SK-N-SH treated with all-trans-retinoic acid at 6 μM for 48 hours (cell line): Measurements from ENCODE around the gene ALK.
A peak's percentile ranks its signal among the peaks of the same experiment; 100 is the strongest.

Experiments used
- ATAC-seq: fragments of 200-7000 bp; cut with Tn5 transposase; 3 replicates; pipeline ENCODE4 v1.9.1; 2020; ENCODE audit warnings: mild to moderate bottlenecking, moderate library complexity
- ARNTL ChIP-seq: fragments of 450-650 bp; formaldehyde crosslinking; IDR thresholded peaks from 2 replicates; pipeline ENCODE4 v1.5.0; 2020; ENCODE audit warnings: low read depth, mild to moderate bottlenecking, moderate library complexity, borderline replicate concordance
- BACH2 ChIP-seq: fragments of 250-450 bp; sonication (Bioruptor Pico); IDR thresholded peaks from 2 replicates; pipeline ENCODE4 v1.9.0; 2021; ENCODE audit warnings: mild to moderate bottlenecking, borderline replicate concordance
- ESRRG ChIP-seq: fragments of 250-450 bp; sonication (Bioruptor Pico); IDR thresholded peaks from 2 replicates; pipeline ENCODE4 v1.6.1; 2021; ENCODE audit warnings: mild to moderate bottlenecking
- GLIS3 ChIP-seq: fragments of 250-450 bp; sonication (Bioruptor Pico); IDR thresholded peaks from 2 replicates; pipeline ENCODE4 v1.5.0; 2020; ENCODE audit warnings: mild to moderate bottlenecking, moderate library complexity
- ISL1 ChIP-seq: fragments of 250-450 bp; sonication (Bioruptor Pico); IDR thresholded peaks from 2 replicates; pipeline ENCODE4 v2.1.2; 2022; ENCODE audit warnings: mild to moderate bottlenecking, moderate library complexity
- OSR1 ChIP-seq: fragments of 250-450 bp; sonication (Bioruptor Pico); IDR thresholded peaks from 2 replicates; pipeline ENCODE4 v1.8.0; 2022; ENCODE audit warnings: moderate library complexity, mild to moderate bottlenecking, inconsistent platforms
- PATZ1 ChIP-seq: fragments of 250-450 bp; sonication (Bioruptor Pico); IDR thresholded peaks from 2 replicates; pipeline ENCODE4 v1.8.0; 2020; ENCODE audit warnings: mild to moderate bottlenecking, moderate library complexity, borderline replicate concordance
- PPARA ChIP-seq: fragments of 250-450 bp; sonication (Bioruptor Pico); IDR thresholded peaks from 2 replicates; pipeline ENCODE4 v1.5.0; 2020; ENCODE audit warnings: mild to moderate bottlenecking, borderline replicate concordance
- RARB ChIP-seq: fragments of 250-450 bp; sonication (Bioruptor Pico); IDR thresholded peaks from 2 replicates; pipeline ENCODE4 v1.8.0; 2021; ENCODE audit warnings: mild to moderate bottlenecking, moderate library complexity
- TCF4 ChIP-seq: fragments of 250-450 bp; sonication (Bioruptor Pico); IDR thresholded peaks from 2 replicates; pipeline ENCODE4 v1.8.0; 2021; ENCODE audit warnings: mild to moderate bottlenecking, moderate library complexity, borderline replicate concordance
- TSHZ2 ChIP-seq: fragments of 250-450 bp; sonication (Bioruptor Pico); IDR thresholded peaks from 2 replicates; pipeline ENCODE4 v1.5.0; 2020; ENCODE audit warnings: mild to moderate bottlenecking, moderate library complexity
- ZC3H10 ChIP-seq: fragments of 250-450 bp; sonication (Bioruptor Pico); IDR thresholded peaks from 2 replicates; pipeline ENCODE4 v1.5.1; 2021; ENCODE audit warnings: mild to moderate bottlenecking, moderate library complexity
- ZFP3 ChIP-seq: fragments of 250-450 bp; sonication (Bioruptor Pico); IDR thresholded peaks from 2 replicates; pipeline ENCODE4 v1.5.0; 2020; ENCODE audit warnings: mild to moderate bottlenecking, moderate library complexity
- ZFP30 ChIP-seq: fragments of 450-650 bp; formaldehyde crosslinking; IDR thresholded peaks from 2 replicates; pipeline ENCODE4 v1.5.0; 2022; ENCODE audit warnings: mild to moderate bottlenecking, moderate library complexity
- ZNF565 ChIP-seq: fragments of 450-650 bp; formaldehyde crosslinking; conservative IDR thresholded peaks from 2 replicates; pipeline ENCODE4 v1.5.0; 2020; ENCODE audit warnings: low read depth, mild to moderate bottlenecking, moderate library complexity
- ZNF70 ChIP-seq: fragments of 450-650 bp; formaldehyde crosslinking; IDR thresholded peaks from 2 replicates; pipeline ENCODE4 v1.5.0; 2020; ENCODE audit warnings: mild to moderate bottlenecking, moderate library complexity
- ZNF8 ChIP-seq: fragments of 450-650 bp; formaldehyde crosslinking; IDR thresholded peaks from 2 replicates; pipeline ENCODE4 v1.5.0; 2020; ENCODE audit warnings: mild to moderate bottlenecking, moderate library complexity
- TF ChIP-seq, protein P1 (sequence below): fragments of 250-450 bp; sonication (Bioruptor Pico); IDR thresholded peaks from 2 replicates; pipeline ENCODE4 v1.8.0; 2021; ENCODE audit warnings: low read depth, mild to moderate bottlenecking, moderate library complexity, borderline replicate concordance
- TF ChIP-seq, protein P2 (sequence below): fragments of 250-450 bp; sonication (Bioruptor Pico); IDR thresholded peaks from 2 replicates; pipeline ENCODE4 v1.5.1; 2020; ENCODE audit warnings: low read depth, mild to moderate bottlenecking, moderate library complexity
- TF ChIP-seq, protein P3 (sequence below): fragments of 250-450 bp; sonication (Bioruptor Pico); IDR thresholded peaks from 2 replicates; pipeline ENCODE4 v1.5.1; 2021; ENCODE audit warnings: mild to moderate bottlenecking, moderate library complexity

ALK gene

GRCh38 chr2:29614295-29614830 is 307.0 kb downstream of the ALK start:
- peak; percentile 10; the same call in 1 of the 3 replicates for ATAC-seq
- TF ChIP-seq PPARA (CRISPR knock-in tag) (no peak), ZNF70 (no peak), BACH2 (CRISPR knock-in tag) (no peak), ISL1 (CRISPR knock-in tag) (no peak), ZC3H10 (CRISPR knock-in tag) (no peak), ARNTL (CRISPR knock-in tag) (no peak), GLIS3 (CRISPR knock-in tag) (no peak), PATZ1 (CRISPR knock-in tag) (no peak), ZFP3 (CRISPR knock-in tag) (no peak), TCF4 (CRISPR knock-in tag) (no peak), RARB (CRISPR knock-in tag) (no peak), OSR1 (no peak), TSHZ2 (CRISPR knock-in tag) (no peak), ZNF565 (CRISPR knock-in tag) (no peak), ZFP30 (CRISPR knock-in tag) (no peak), ZNF8 (CRISPR knock-in tag) (no peak)
- TF ChIP-seq, protein P1, sequence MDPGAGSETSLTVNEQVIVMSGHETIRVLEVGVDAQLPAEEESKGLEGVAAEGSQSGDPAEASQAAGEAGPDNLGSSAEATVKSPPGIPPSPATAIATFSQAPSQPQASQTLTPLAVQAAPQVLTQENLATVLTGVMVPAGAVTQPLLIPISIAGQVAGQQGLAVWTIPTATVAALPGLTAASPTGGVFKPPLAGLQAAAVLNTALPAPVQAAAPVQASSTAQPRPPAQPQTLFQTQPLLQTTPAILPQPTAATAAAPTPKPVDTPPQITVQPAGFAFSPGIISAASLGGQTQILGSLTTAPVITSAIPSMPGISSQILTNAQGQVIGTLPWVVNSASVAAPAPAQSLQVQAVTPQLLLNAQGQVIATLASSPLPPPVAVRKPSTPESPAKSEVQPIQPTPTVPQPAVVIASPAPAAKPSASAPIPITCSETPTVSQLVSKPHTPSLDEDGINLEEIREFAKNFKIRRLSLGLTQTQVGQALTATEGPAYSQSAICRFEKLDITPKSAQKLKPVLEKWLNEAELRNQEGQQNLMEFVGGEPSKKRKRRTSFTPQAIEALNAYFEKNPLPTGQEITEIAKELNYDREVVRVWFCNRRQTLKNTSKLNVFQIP (CRISPR knock-in tag) = no peak
- TF ChIP-seq, protein P2, sequence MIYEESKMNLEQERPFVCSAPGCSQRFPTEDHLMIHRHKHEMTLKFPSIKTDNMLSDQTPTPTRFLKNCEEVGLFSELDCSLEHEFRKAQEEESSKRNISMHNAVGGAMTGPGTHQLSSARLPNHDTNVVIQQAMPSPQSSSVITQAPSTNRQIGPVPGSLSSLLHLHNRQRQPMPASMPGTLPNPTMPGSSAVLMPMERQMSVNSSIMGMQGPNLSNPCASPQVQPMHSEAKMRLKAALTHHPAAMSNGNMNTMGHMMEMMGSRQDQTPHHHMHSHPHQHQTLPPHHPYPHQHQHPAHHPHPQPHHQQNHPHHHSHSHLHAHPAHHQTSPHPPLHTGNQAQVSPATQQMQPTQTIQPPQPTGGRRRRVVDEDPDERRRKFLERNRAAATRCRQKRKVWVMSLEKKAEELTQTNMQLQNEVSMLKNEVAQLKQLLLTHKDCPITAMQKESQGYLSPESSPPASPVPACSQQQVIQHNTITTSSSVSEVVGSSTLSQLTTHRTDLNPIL (CRISPR knock-in tag) = no peak
- TF ChIP-seq, protein P3, sequence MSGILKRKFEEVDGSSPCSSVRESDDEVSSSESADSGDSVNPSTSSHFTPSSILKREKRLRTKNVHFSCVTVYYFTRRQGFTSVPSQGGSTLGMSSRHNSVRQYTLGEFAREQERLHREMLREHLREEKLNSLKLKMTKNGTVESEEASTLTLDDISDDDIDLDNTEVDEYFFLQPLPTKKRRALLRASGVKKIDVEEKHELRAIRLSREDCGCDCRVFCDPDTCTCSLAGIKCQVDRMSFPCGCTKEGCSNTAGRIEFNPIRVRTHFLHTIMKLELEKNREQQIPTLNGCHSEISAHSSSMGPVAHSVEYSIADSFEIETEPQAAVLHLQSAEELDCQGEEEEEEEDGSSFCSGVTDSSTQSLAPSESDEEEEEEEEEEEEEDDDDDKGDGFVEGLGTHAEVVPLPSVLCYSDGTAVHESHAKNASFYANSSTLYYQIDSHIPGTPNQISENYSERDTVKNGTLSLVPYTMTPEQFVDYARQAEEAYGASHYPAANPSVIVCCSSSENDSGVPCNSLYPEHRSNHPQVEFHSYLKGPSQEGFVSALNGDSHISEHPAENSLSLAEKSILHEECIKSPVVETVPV (CRISPR knock-in tag) = no peak
- TF ChIP-seq, all 23 proteins: peak for 0

GRCh38 chr2:29613792-29614266 is 307.6 kb downstream of the ALK start:
- peak; percentile 86 for ATAC-seq
- TF ChIP-seq TSHZ2 (CRISPR knock-in tag) (peak; percentile 99), ZNF70 (no peak; the same call in 1 of the 2 replicates), ZC3H10 (CRISPR knock-in tag) (no peak), ARNTL (CRISPR knock-in tag) (0 out of 2 replicates have a peak, but pooled peaks have one; percentile 3), ISL1 (CRISPR knock-in tag) (peak; percentile 50), PATZ1 (CRISPR knock-in tag) (0 out of 2 replicates have a peak, but pooled peaks have one; percentile 18), ESRRG (CRISPR knock-in tag) (peak; percentile 42; the same call in 1 of the 2 replicates), PPARA (CRISPR knock-in tag) (peak; percentile 66; the same call in 1 of the 2 replicates), RARB (CRISPR knock-in tag) (no peak), ZFP30 (CRISPR knock-in tag) (0 out of 2 replicates have a peak, but pooled peaks have one; percentile 26), TCF4 (CRISPR knock-in tag) (peak; percentile 98), ZNF8 (CRISPR knock-in tag) (0 out of 2 replicates have a peak, but pooled peaks have one; percentile 45)
- TF ChIP-seq, protein P2 (CRISPR knock-in tag) = no peak
